Measurements from ENCODE around the gene TRIM38. TPM values are rescaled to one million over a fixed set of nuclear protein-coding genes. Genes with fewer than 3 reads are reported as not detected.

Gene TRIM38
- total and polyA plus RNA-seq, 2 experiments from 2014 or later = 5.2 to 8.6 TPM

DNA sequence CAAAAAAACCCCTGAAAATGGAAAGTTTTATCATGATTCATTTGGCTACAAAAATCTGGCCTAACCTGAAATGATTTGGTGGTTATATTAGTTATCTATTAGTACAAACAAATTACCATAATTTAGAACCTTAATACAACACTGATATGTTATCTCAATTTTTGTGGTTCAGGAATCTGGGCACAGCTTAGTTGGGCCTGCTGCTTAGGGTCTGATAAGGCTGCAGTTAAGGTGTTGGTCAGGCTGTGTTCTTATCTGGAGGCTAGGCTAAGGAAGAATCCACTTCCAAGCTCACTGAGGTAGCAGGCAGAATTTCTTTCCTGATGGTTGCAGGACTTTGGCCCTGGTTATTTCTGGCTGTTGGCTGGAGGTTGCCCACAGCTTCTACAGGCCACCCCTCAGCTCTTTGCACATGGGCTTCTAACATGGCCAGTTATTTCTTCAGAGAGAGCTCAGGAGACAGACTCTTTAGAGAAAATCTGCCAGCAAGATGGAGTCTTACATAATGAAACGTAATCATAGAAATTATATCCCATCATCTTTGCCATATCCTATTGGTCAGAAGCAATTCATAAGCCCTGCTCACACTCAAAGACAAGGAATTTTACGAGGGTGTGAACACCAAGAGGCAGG lies 11.4 kb downstream of the TRIM38 start:
- TF ChIP-seq EZH2phosphoT487 (IDR thresholded peaks at IDR 0.05; ENCODE audit: low read depth, severe bottlenecking, unreplicated experiment) (no peak), EZH2 (IDR thresholded peaks at IDR 0.05; ENCODE audit: borderline replicate concordance) (no peak)
- TF ChIP-seq, protein P1, sequence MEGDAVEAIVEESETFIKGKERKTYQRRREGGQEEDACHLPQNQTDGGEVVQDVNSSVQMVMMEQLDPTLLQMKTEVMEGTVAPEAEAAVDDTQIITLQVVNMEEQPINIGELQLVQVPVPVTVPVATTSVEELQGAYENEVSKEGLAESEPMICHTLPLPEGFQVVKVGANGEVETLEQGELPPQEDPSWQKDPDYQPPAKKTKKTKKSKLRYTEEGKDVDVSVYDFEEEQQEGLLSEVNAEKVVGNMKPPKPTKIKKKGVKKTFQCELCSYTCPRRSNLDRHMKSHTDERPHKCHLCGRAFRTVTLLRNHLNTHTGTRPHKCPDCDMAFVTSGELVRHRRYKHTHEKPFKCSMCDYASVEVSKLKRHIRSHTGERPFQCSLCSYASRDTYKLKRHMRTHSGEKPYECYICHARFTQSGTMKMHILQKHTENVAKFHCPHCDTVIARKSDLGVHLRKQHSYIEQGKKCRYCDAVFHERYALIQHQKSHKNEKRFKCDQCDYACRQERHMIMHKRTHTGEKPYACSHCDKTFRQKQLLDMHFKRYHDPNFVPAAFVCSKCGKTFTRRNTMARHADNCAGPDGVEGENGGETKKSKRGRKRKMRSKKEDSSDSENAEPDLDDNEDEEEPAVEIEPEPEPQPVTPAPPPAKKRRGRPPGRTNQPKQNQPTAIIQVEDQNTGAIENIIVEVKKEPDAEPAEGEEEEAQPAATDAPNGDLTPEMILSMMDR (IDR thresholded peaks at IDR 0.05; ENCODE audit: poor library complexity) = no peak
- Histone ChIP-seq H4K20me1 (ENCODE audit: insufficient read depth, poor library complexity, severe bottlenecking) (no peaks in the 10 kb centered on the region), H3K79me2 (no peaks in the 10 kb centered on the region), H3K4me1 (ENCODE audit: insufficient read depth) (peaks cover 20% of the 10 kb centered on the region), H3K27me3 (no peaks in the 10 kb centered on the region), H3K4me3 (no peak overlapping the region), H3K9me3 (ENCODE audit: low read depth) (no peaks in the 10 kb centered on the region), H2AFZ (no peak overlapping the region), H3K36me3 (replicated peaks; ENCODE audit: insufficient read depth, low read depth) (peaks cover 6% of the 10 kb centered on the region), H3K9me2 (replicated peaks; ENCODE audit: insufficient read depth) (no peaks in the 10 kb centered on the region), H3K27ac (no peak overlapping the region), H3K4me2 (no peak overlapping the region)
- no peak for DNase-seq (ENCODE audit: low spot score)
- 84% methylated on average over 2 of the region's 2 CpGs for WGBS (ENCODE audit: low lambda C conversion rate, missing lambda C conversion rate)

- Histone ChIP-seq H3K36me3 (replicated peaks; ENCODE audit: insufficient read depth, low read depth) (peaks cover 6% of the 10 kb centered on the region), H3K4me3 (no peak overlapping the region)
- 94% methylated on average over 5 of the region's 5 CpGs for WGBS (ENCODE audit: low lambda C conversion rate, missing lambda C conversion rate)
Observed at GRCh38 chr6:25975923-25976560, 13.4 kb downstream of the TRIM38 start.

GRCh38 chr6:25980935-25981334 lies 18.3 kb downstream of the TRIM38 start:
- Histone ChIP-seq H3K9me3 (ENCODE audit: low read depth) (no peaks in the 10 kb centered on the region), H3K27me3 (no peaks in the 10 kb centered on the region), H3K4me3 (no peak overlapping the region), H4K20me1 (ENCODE audit: insufficient read depth, poor library complexity, severe bottlenecking) (no peaks in the 10 kb centered on the region), H3K9me2 (replicated peaks; ENCODE audit: insufficient read depth) (no peaks in the 10 kb centered on the region), H2AFZ (no peak overlapping the region), H3K27ac (peak overlapping the region; percentile 38), H3K4me1 (ENCODE audit: insufficient read depth) (no peaks in the 10 kb centered on the region), H3K36me3 (replicated peaks; ENCODE audit: insufficient read depth, low read depth) (no peaks in the 10 kb centered on the region), H3K79me2 (no peaks in the 10 kb centered on the region), H3K4me2 (no peak overlapping the region)
- no peak for TF ChIP-seq EZH2 (IDR thresholded peaks at IDR 0.05; ENCODE audit: borderline replicate concordance)
- no peak for TF ChIP-seq EZH2phosphoT487 (IDR thresholded peaks at IDR 0.05; ENCODE audit: low read depth, severe bottlenecking, unreplicated experiment)
- TF ChIP-seq, protein P1 (IDR thresholded peaks at IDR 0.05; ENCODE audit: poor library complexity) = no peak
- 93% methylated on average over 2 of the region's 2 CpGs for WGBS (ENCODE audit: low lambda C conversion rate, missing lambda C conversion rate)
- DNase-seq (ENCODE audit: low spot score) = no peak

More at GRCh38 chr6:25975923-25976560, 13.4 kb downstream of the TRIM38 start:
- H3K4me1 ChIP-seq (ENCODE audit: insufficient read depth) = peaks cover 14% of the 10 kb centered on the region
- TF ChIP-seq EZH2phosphoT487 (IDR thresholded peaks at IDR 0.05; ENCODE audit: low read depth, severe bottlenecking, unreplicated experiment) = no peak
- no peak for TF ChIP-seq EZH2 (IDR thresholded peaks at IDR 0.05; ENCODE audit: borderline replicate concordance)
- TF ChIP-seq, protein P1 (IDR thresholded peaks at IDR 0.05; ENCODE audit: poor library complexity) = no peak
- H3K4me2 ChIP-seq = no peak overlapping the region
- H3K9me3 ChIP-seq (ENCODE audit: low read depth) = no peaks in the 10 kb centered on the region
- H4K20me1 ChIP-seq (ENCODE audit: insufficient read depth, poor library complexity, severe bottlenecking) = no peaks in the 10 kb centered on the region
- DNase-seq (ENCODE audit: low spot score) = no peak
- H3K9me2 ChIP-seq (replicated peaks; ENCODE audit: insufficient read depth) = no peaks in the 10 kb centered on the region
- no peak overlapping the region for H3K27ac ChIP-seq
- no peaks in the 10 kb centered on the region for H3K27me3 ChIP-seq
- no peak overlapping the region for H2AFZ ChIP-seq
- no peaks in the 10 kb centered on the region for H3K79me2 ChIP-seq
